K562 (cell line): Measurements from ENCODE around the gene MMEL1. TPM values are rescaled to one million over a fixed set of nuclear protein-coding genes. Genes with fewer than 3 reads are reported as not detected.
A peak's percentile ranks its signal among the peaks of the same experiment; 100 is the strongest.

Source experiments
- ATF2 ChIP-seq: sonication (generic); formaldehyde crosslinking; IDR thresholded peaks from 2 replicates; pipeline ENCODE4 v1.8.1; 2022; ENCODE audit warnings: missing genetic modification reagents
- ATF4 ChIP-seq: fragments of 450-650 bp; formaldehyde crosslinking; IDR thresholded peaks from 2 replicates; pipeline ENCODE4 v1.4.0; 2022; ENCODE audit warnings: mild to moderate bottlenecking, moderate library complexity
- ERF ChIP-seq: fragments of 450-650 bp; formaldehyde crosslinking; IDR thresholded peaks from 2 replicates; pipeline ENCODE4 v1.4.0; 2020; ENCODE audit warnings: mild to moderate bottlenecking, mixed read lengths
- FOXA1 ChIP-seq: fragments of 450-650 bp; IDR thresholded peaks from 2 replicates; pipeline ENCODE4 v1.6.1; 2016; ENCODE audit warnings: mild to moderate bottlenecking, borderline replicate concordance
- MGA ChIP-seq: fragments of 450-650 bp; IDR thresholded peaks from 2 replicates; pipeline ENCODE4 v1.6.1; 2016; ENCODE audit warnings: mild to moderate bottlenecking, moderate library complexity
- NR0B1 ChIP-seq: fragments of 450-650 bp; IDR thresholded peaks from one replicate; pipeline ENCODE4 v1.6.1; 2018; ENCODE audit warnings: mild to moderate bottlenecking, moderate library complexity; ENCODE audit not compliant: partially characterized antibody
- NR4A1 ChIP-seq, 2 experiments: fragments of 250-450 bp in 1 of 2; fragments of 450-650 bp in 1 of 2; sonication (Bioruptor Pico) in 1 of 2; IDR thresholded peaks; 2 replicates each; pipeline versions ENCODE4 v1.4.0 to v1.6.1; 2016 to 2020; ENCODE audit warnings: mild to moderate bottlenecking in 2 of 2, missing compliant biosample characterization in 1 of 2, missing genetic modification characterization in 1 of 2, moderate library complexity in 1 of 2
- PCBP1 ChIP-seq: fragments of 200-400 bp; formaldehyde crosslinking; IDR thresholded peaks from 2 replicates; pipeline ENCODE4 v1.6.1; 2018; ENCODE audit warnings: mild to moderate bottlenecking, low read depth, low read length; ENCODE audit not compliant: poor library complexity, severe bottlenecking
- PTBP1 ChIP-seq: fragments of 200-400 bp; formaldehyde crosslinking; IDR thresholded peaks from 2 replicates; pipeline ENCODE4 v1.6.1; 2017; ENCODE audit warnings: low read depth, low read length
- RBM39 ChIP-seq: fragments of 200-400 bp; formaldehyde crosslinking; optimal IDR thresholded peaks from 2 replicates; pipeline ENCODE3; 2018; ENCODE audit warnings: low read depth, low read length
- polyA plus RNA-seq, 8 experiments: library from polyadenylated mRNA; depleted of rRNA in 4 of 8; stranded (reverse) in 5 of 8; unstranded in 3 of 8; fragments of >200 nt; fragmentation: Nextera tagmentation in 2 of 8; fragmentation: Illumina TruSeq in 1 of 8; extraction: Ambion mirVana in 2 of 8; extraction: Trizol in 1 of 8; gene quantifications; 2 replicates each; pipeline versions ENCODE4 v1.2.1 to v1.2.3, GENCODE V29; 2011 to 2014; ENCODE audit warnings: inconsistent platforms in 1 of 8, missing spikeins in 1 of 8
- total RNA-seq, 7 experiments: library from RNA; depleted of rRNA in 6 of 7; stranded (reverse); fragments of >200 nt in 6 of 7; fragmentation: Illumina TruSeq in 2 of 7; extraction: Trizol in 2 of 7; gene quantifications; 2 replicates each; pipeline versions ENCODE4 v1.2.1 to v1.2.3, GENCODE V29; 2011 to 2021; ENCODE audit warnings: low replicate concordance in 1 of 7

The MMEL1 gene
- total and polyA plus RNA-seq, 9 of the 15 experiments (the other 6 are each of a cell fraction or from before 2014, with no cell fraction given): not detected

GRCh38 chr1:2642560-2643413 lies 10.0 kb upstream of the MMEL1 start (continued):
- peak; percentile 47; the same call in 1 of the 2 replicates for TF ChIP-seq ATF4 (CRISPR knock-in tag)
- TF ChIP-seq RBM39: no peak
- TF ChIP-seq PCBP1: peak; percentile 13
- peak; percentile 79 for TF ChIP-seq MGA
- no peak for TF ChIP-seq ATF2 (CRISPR knock-in tag)
- TF ChIP-seq PTBP1: no peak
- TF ChIP-seq ERF: peak; percentile 75; the same call in 1 of the 2 replicates
- no peak for TF ChIP-seq FOXA1
- TF ChIP-seq NR4A1 (CRISPR knock-in tag; IDR thresholded peaks at IDR 0.05): 0 out of 2 replicates have a peak, but pooled peaks have one; percentile 11
- TF ChIP-seq NR4A1 (tag; IDR thresholded peaks at IDR 0.05): no peak
- no peak for TF ChIP-seq NR0B1
